GM21717 (cell line): Measurements from ENCODE around the gene GPRIN3.
"Not testable (repeated sequence)": the region's sequence is repeated elsewhere in the genome, so short reads cannot be mapped to it uniquely, and the experiment has no call there.

Experiments
- ATAC-seq: cut with Tn5 transposase; IDR thresholded peaks from one replicate; pipeline ENCODE4 v1.9.1; 2021; ENCODE audit warnings: mild to moderate bottlenecking, moderate library complexity; ENCODE audit not compliant: unreplicated experiment

GPRIN3 gene

GRCh38 chr4:89222170-89222569 is 85.4 kb downstream of the GPRIN3 start:
- ATAC-seq: no peak

GRCh38 chr4:89221167-89221867 is 86.3 kb downstream of the GPRIN3 start:
- ATAC-seq: no peak

GRCh38 chr4:89218587-89218986 is 89.0 kb downstream of the GPRIN3 start:
- ATAC-seq: no peak

GRCh38 chr4:89217604-89218003 is 90.0 kb downstream of the GPRIN3 start:
- no peak for ATAC-seq

- no peak for ATAC-seq
Measured at GRCh38 chr4:89216866-89217265, 90.7 kb downstream of the GPRIN3 start.

GRCh38 chr4:89216422-89216821 is 91.2 kb downstream of the GPRIN3 start:
- no peak for ATAC-seq

- ATAC-seq: no peak
Measured at GRCh38 chr4:89215736-89216135, 91.9 kb downstream of the GPRIN3 start.

GRCh38 chr4:89214308-89214707 is 93.3 kb downstream of the GPRIN3 start:
- no peak for ATAC-seq

- ATAC-seq: no peak
Measured at GRCh38 chr4:89213382-89213701, 94.3 kb downstream of the GPRIN3 start.

GRCh38 chr4:89212666-89213381 is 94.8 kb downstream of the GPRIN3 start:
- ATAC-seq: no peak

GRCh38 chr4:89204624-89205023 is 103.0 kb downstream of the GPRIN3 start:
- ATAC-seq: no peak

GRCh38 chr4:89203902-89204301 is 103.7 kb downstream of the GPRIN3 start:
- ATAC-seq: no peak

- ATAC-seq: not testable (repeated sequence)
Measured at GRCh38 chr4:89199394-89199793, 108.2 kb downstream of the GPRIN3 start.

GRCh38 chr4:89197920-89198319 is 109.7 kb downstream of the GPRIN3 start:
- no peak for ATAC-seq

GRCh38 chr4:89196745-89197144 is 110.9 kb downstream of the GPRIN3 start:
- ATAC-seq: no peak

GRCh38 chr4:89196056-89196674 is 111.4 kb downstream of the GPRIN3 start:
- ATAC-seq: no peak

GRCh38 chr4:89193843-89194242 is 113.8 kb downstream of the GPRIN3 start:
- no peak for ATAC-seq
